IMR-90 (cell line): ENCODE results near the gene NCAM1. TPM values are rescaled to one million over a fixed set of nuclear protein-coding genes. Genes with fewer than 3 reads are reported as not detected.

Experiments
- ATAC-seq: fragments of 200-7000 bp; cut with Tn5 transposase; 2 replicates; pipeline ENCODE4 v1.9.1; 2020; ENCODE audit warnings: low read depth, mild to moderate bottlenecking, moderate library complexity
- BruUV-seq: library from RNA; stranded (reverse); fragments of 400-500 nt; replicated peaks from 2 replicates; lab custom pipeline; 2021; lab: Mats Ljungman, UMichigan
- CTCF ChIA-PET: fragments of 300-600 bp; formaldehyde crosslinking; extraction: SDS; loops from one replicate; lab custom pipeline; 2021; ENCODE audit warnings: antibody characterized with exemption; lab: Yijun Ruan, JAX
- POLR2A ChIA-PET: fragments of 300-600 bp; sonication (Branson Sonifier 250); formaldehyde crosslinking; loops from one replicate; lab custom pipeline; 2022; ENCODE audit warnings: antibody characterized with exemption; ENCODE audit not compliant: unreplicated experiment; lab: Charles Lee
- DNase-seq: peaks from one replicate; pipeline ENCODE4 v3.0.0; 2013
- H2AFZ ChIP-seq: replicated peaks from 2 replicates; pipeline ENCODE3; 2013; ENCODE audit warnings: low read length, mild to moderate bottlenecking; ENCODE audit not compliant: poor library complexity
- H2AK5ac ChIP-seq: 2 replicates; pipeline ENCODE4 v1.6.1; 2013; ENCODE audit warnings: low read depth, low read length, inconsistent platforms
- H2AK9ac ChIP-seq: replicated peaks from 2 replicates; pipeline ENCODE3; 2013; ENCODE audit warnings: mild to moderate bottlenecking, low read depth, low read length, moderate library complexity; ENCODE audit not compliant: poor library complexity
- H2BK120ac ChIP-seq: 2 replicates; pipeline ENCODE4 v1.6.1; 2013; ENCODE audit warnings: low read depth, low read length, inconsistent platforms
- H2BK15ac ChIP-seq: 3 replicates; pipeline ENCODE4 v1.6.1; 2013; ENCODE audit warnings: low read depth, low read length, inconsistent platforms
- H2BK20ac ChIP-seq: 2 replicates; pipeline ENCODE4 v1.6.1; 2013; ENCODE audit warnings: low read depth, mild to moderate bottlenecking, inconsistent platforms, low read length, moderate library complexity
- H2BK5ac ChIP-seq: 2 replicates; pipeline ENCODE4 v1.6.1; 2013; ENCODE audit warnings: mild to moderate bottlenecking, low read depth, low read length, inconsistent platforms; ENCODE audit not compliant: poor library complexity, severe bottlenecking
- H3K14ac ChIP-seq: replicated peaks from 2 replicates; pipeline ENCODE4 v1.6.1; 2013; ENCODE audit warnings: low read depth, low read length, inconsistent platforms
- H3K18ac ChIP-seq: 2 replicates; pipeline ENCODE4 v1.6.1; 2013; ENCODE audit warnings: low read depth, low read length, control low read depth
- H3K23ac ChIP-seq: 2 replicates; pipeline ENCODE4 v1.6.1; 2013; ENCODE audit warnings: low read depth, low read length, inconsistent platforms
- H3K27ac ChIP-seq: 2 replicates; pipeline ENCODE4 v1.5.1; 2013; ENCODE audit warnings: mild to moderate bottlenecking, control low read depth, low read length; ENCODE audit not compliant: insufficient read depth
- H3K27me3 ChIP-seq: 2 replicates; pipeline ENCODE4 v1.6.1; 2013; ENCODE audit warnings: low read length; ENCODE audit not compliant: control insufficient read depth, insufficient read depth
- H3K36me3 ChIP-seq: 2 replicates; pipeline ENCODE4 v1.6.1; 2013; ENCODE audit warnings: low read length, mixed read lengths; ENCODE audit not compliant: control insufficient read depth, insufficient read depth
- H3K4ac ChIP-seq: 2 replicates; pipeline ENCODE4 v1.6.1; 2013; ENCODE audit warnings: low read depth, low read length, inconsistent platforms
- H3K4me1 ChIP-seq: 2 replicates; pipeline ENCODE4 v1.6.1; 2013; ENCODE audit warnings: low read length, mixed read lengths; ENCODE audit not compliant: control insufficient read depth, insufficient read depth
- H3K4me2 ChIP-seq: 2 replicates; pipeline ENCODE4 v1.6.1; 2013; ENCODE audit warnings: low read depth, mild to moderate bottlenecking, control low read depth, low read length, moderate library complexity
- H3K4me3 ChIP-seq: 2 replicates; pipeline ENCODE4 v1.5.1; 2013; ENCODE audit warnings: low read depth, mild to moderate bottlenecking, control low read depth, low read length, moderate library complexity; ENCODE audit not compliant: insufficient read depth
- H3K56ac ChIP-seq: 2 replicates; pipeline ENCODE4 v1.6.1; 2013; ENCODE audit warnings: low read length, inconsistent platforms; ENCODE audit not compliant: insufficient read depth; ENCODE audit errors: extremely low read depth
- H3K79me1 ChIP-seq, 2 experiments: 2 replicates each; pipeline ENCODE4 v1.6.1; 2013; ENCODE audit warnings: low read length in 2 of 2, inconsistent platforms in 1 of 2, low read depth in 1 of 2
- H3K9ac ChIP-seq: 2 replicates; pipeline ENCODE4 v1.6.1; 2013; ENCODE audit warnings: low read depth, low read length, control low read depth
- H3K9me1 ChIP-seq: 2 replicates; pipeline ENCODE4 v1.6.1; 2013; ENCODE audit warnings: low read length, inconsistent platforms; ENCODE audit not compliant: insufficient read depth
- H3K9me3 ChIP-seq: 2 replicates; pipeline ENCODE4 v1.6.1; 2013; ENCODE audit warnings: low read length; ENCODE audit not compliant: control insufficient read depth, insufficient read depth
- H4K20me1 ChIP-seq: 2 replicates; pipeline ENCODE4 v1.6.1; 2013; ENCODE audit warnings: low read length, inconsistent platforms; ENCODE audit not compliant: insufficient read depth
- H4K5ac ChIP-seq: 2 replicates; pipeline ENCODE4 v1.6.1; 2013; ENCODE audit warnings: mild to moderate bottlenecking, low read depth, low read length, control low read depth
- H4K8ac ChIP-seq, 2 experiments: 2 replicates each; pipeline ENCODE4 v1.6.1; 2013; ENCODE audit warnings: low read depth in 2 of 2, low read length in 2 of 2, control low read depth in 1 of 2, inconsistent platforms in 1 of 2
- H4K91ac ChIP-seq: 2 replicates; pipeline ENCODE4 v1.6.1; 2013; ENCODE audit warnings: low read depth, low read length, inconsistent platforms; ENCODE audit not compliant: insufficient read depth
- BHLHE40 ChIP-seq: fragments of 150-350 bp; IDR thresholded peaks from 2 replicates; pipeline ENCODE4 v1.6.1; 2016; ENCODE audit warnings: mild to moderate bottlenecking, low read depth, low read length
- CHD1 ChIP-seq: IDR thresholded peaks from 2 replicates; pipeline ENCODE4 v1.6.1; 2012; ENCODE audit warnings: low read depth, low read length, improper control_type of control experiment
- FOS ChIP-seq: fragments of 150-350 bp; IDR thresholded peaks from 2 replicates; pipeline ENCODE4 v1.6.1; 2016; ENCODE audit warnings: low read depth, low read length
- MAFK ChIP-seq: IDR thresholded peaks from 2 replicates; pipeline ENCODE4 v1.6.1; 2012; ENCODE audit warnings: low read depth, low read length, improper control_type of control experiment
- MAZ ChIP-seq: IDR thresholded peaks from 2 replicates; pipeline ENCODE4 v1.6.1; 2012; ENCODE audit warnings: low read depth, mild to moderate bottlenecking, low read length, improper control_type of control experiment, moderate library complexity, borderline replicate concordance
- NFE2L2 ChIP-seq: fragments of 150-350 bp; IDR thresholded peaks from 2 replicates; pipeline ENCODE4 v1.6.1; 2016; ENCODE audit warnings: low read depth, mild to moderate bottlenecking, low read length
- RFX5 ChIP-seq: IDR thresholded peaks from 2 replicates; pipeline ENCODE4 v1.8.0; 2012; ENCODE audit warnings: low read depth, mild to moderate bottlenecking, low read length, moderate library complexity
- SMC3 ChIP-seq: fragments of 150-350 bp; IDR thresholded peaks from 2 replicates; pipeline ENCODE4 v1.6.1; 2016; ENCODE audit warnings: low read depth, mild to moderate bottlenecking, antibody characterized with exemption, low read length, moderate library complexity
- WGBS, 2 experiments: methylation state at CpG; one replicate each; pipeline versions ENCODE4 v1.1.5 to v1.1.7; 2013; ENCODE audit warnings: missing lambda C conversion rate in 2 of 2; ENCODE audit not compliant: insufficient read length in 1 of 2; ENCODE audit errors: extremely low coverage in 2 of 2; 5-methylcytosine and 5-hydroxymethylcytosine counted together
- dilution Hi-C: fragments of 300-500 bp; cut with HindIII; formaldehyde crosslinking; loops from one replicate; pipeline ENCODE4 v1.14.3; 2018; ENCODE audit warnings: low sequenced_read_pairs; ENCODE audit not compliant: unreplicated experiment
- in situ Hi-C: fragments of 300-500 bp; cut with MboI; formaldehyde crosslinking; loops from 3 replicates; pipeline ENCODE4 v1.14.3; 2019; ENCODE audit warnings: low sequenced_read_pairs, inconsistent platforms, mixed read lengths
- intact Hi-C: fragments of 100-400 bp; cut with micrococcal nuclease; formaldehyde crosslinking; loops from 2 replicates; pipeline ENCODE4 v1.10.0; 2022
- polyA plus RNA-seq, 3 experiments: library from polyadenylated mRNA; depleted of rRNA; stranded (reverse); fragments of >200 nt; gene quantifications; 2 replicates each; pipeline ENCODE4 v1.2.3, GENCODE V29; 2012; ENCODE audit warnings: low replicate concordance in 1 of 3
- total RNA-seq: library from RNA; depleted of rRNA; stranded (reverse); fragments of >200 nt; gene quantifications from 2 replicates; pipeline ENCODE4 v1.2.3, GENCODE V29; 2012
- TF ChIP-seq, protein P1 (sequence below): fragments of 150-350 bp; IDR thresholded peaks from 2 replicates; pipeline ENCODE4 v1.6.1; 2017; ENCODE audit warnings: mild to moderate bottlenecking, antibody characterized with exemption, low read length, low read depth

The NCAM1 gene
- total and polyA plus RNA-seq, 2 of the 4 experiments (the other 2 are of a cell fraction): 0.09 to 0.18 TPM

DNA sequence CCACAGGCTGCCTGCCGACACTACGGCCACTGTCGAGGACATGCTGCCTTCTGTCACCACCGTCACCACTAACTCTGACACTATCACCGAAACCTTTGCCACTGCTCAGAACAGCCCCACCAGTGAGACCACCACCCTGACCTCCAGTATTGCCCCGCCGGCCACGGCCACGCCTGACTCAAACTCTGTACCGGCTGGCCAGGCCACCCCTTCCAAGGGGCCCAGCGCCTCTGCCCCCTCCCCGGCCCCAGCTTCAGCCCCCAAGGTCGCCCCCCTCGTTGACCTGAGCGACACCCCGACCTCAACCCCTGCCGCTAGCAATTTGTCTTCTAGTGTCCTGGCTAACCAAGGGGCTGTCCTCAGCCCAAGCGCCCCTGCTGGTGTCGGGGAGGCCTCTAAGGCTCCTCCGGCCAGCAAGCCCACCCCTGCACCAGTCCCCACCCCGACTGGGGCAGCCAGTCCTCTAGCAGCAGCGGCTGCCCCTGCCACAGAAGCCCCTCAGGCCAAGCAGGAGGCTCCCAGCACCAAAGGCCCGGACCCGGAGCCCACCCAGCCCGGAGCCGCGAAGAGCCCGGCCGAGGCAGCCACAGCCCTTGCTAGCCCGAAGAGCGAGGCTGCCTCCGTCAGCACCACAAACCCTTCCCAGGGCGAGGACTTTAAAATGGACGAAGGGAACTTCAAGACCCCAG, 311.9 kb downstream of the NCAM1 start:
- no peak for ATAC-seq
- no peaks in the 10 kb centered on the region; the same call in 1 of the 2 replicates for H3K27me3 ChIP-seq
- no peak overlapping the region for H3K4me3 ChIP-seq
- H2AK9ac ChIP-seq: no peak overlapping the region
- CTCF ChIA-PET: interaction anchor here (0.8 kb wide), 1 partner anchor 993 kb away, joined by 3 read pairs; no protein-coding TSS in a partner anchor
- no peak overlapping the region for H4K91ac ChIP-seq
- no peak overlapping the region for H3K23ac ChIP-seq
- 80% methylated on average over 9 of the region's 34 CpGs; no CpG with 5 or more reads in 1 of the 2 experiments for WGBS, 2 experiments
- no peak overlapping the region for H3K56ac ChIP-seq
- POLR2A ChIA-PET: no interaction called here
- H3K27ac ChIP-seq: no peak overlapping the region
- no peaks in the 10 kb centered on the region for H3K9me3 ChIP-seq
- no TSS peak for BruUV-seq
- H3K14ac ChIP-seq: no peak overlapping the region
- no peaks in the 10 kb centered on the region for H3K36me3 ChIP-seq
- no peak overlapping the region for H2AK5ac ChIP-seq
- dilution Hi-C loops (no loop called here), intact Hi-C loops (no loop called here), in situ Hi-C loops (no loop called here)
- no peak for DNase-seq
- H2BK20ac ChIP-seq: no peak overlapping the region
- H4K5ac ChIP-seq: no peak overlapping the region
- no peak overlapping the region for H3K4me2 ChIP-seq
- no peak overlapping the region for H2AFZ ChIP-seq
- no peaks in the 10 kb centered on the region; the same call in 1 of the 2 replicates for H4K20me1 ChIP-seq
- H3K4ac ChIP-seq: no peak overlapping the region
- no peak for TF ChIP-seq BHLHE40
- TF ChIP-seq RFX5: no peak
- no peak for TF ChIP-seq CHD1
- no peak for TF ChIP-seq FOS
- TF ChIP-seq SMC3: no peak
- TF ChIP-seq MAFK: no peak
- TF ChIP-seq MAZ: no peak
- TF ChIP-seq, protein P1, sequence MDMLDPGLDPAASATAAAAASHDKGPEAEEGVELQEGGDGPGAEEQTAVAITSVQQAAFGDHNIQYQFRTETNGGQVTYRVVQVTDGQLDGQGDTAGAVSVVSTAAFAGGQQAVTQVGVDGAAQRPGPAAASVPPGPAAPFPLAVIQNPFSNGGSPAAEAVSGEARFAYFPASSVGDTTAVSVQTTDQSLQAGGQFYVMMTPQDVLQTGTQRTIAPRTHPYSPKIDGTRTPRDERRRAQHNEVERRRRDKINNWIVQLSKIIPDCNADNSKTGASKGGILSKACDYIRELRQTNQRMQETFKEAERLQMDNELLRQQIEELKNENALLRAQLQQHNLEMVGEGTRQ: no peak
- TF ChIP-seq NFE2L2: no peak
- H3K9me1 ChIP-seq: no peaks in the 10 kb centered on the region; the same call in 1 of the 2 replicates
- H3K79me1 ChIP-seq: no peaks in the 10 kb centered on the region
- H3K4me1 ChIP-seq: no peaks in the 10 kb centered on the region
- no peak overlapping the region for H4K8ac ChIP-seq
- H2BK120ac ChIP-seq: no peak overlapping the region
- no peak overlapping the region for H2BK5ac ChIP-seq
- H3K18ac ChIP-seq: no peak overlapping the region
- H2BK15ac ChIP-seq: no peak overlapping the region
- no peak overlapping the region for H3K9ac ChIP-seq
